Fibroblast of skin of right biceps (primary cell): Measurements from ENCODE around the gene SLC16A2.
"Not testable (repeated sequence)": the region's sequence is repeated elsewhere in the genome, so short reads cannot be mapped to it uniquely, and the experiment has no call there.

Experiments
- DNase-seq: peaks from one replicate; pipeline ENCODE4 v3.0.0-alpha.2; 2013

Gene SLC16A2

GRCh38 chrX:74448669-74449068, 27.4 kb downstream of the SLC16A2 start:
- no peak for DNase-seq

GRCh38 chrX:74449322-74449936, 28.1 kb downstream of the SLC16A2 start:
- no peak for DNase-seq

- peak; percentile 69 for DNase-seq
Measured at GRCh38 chrX:74449937-74450330, 28.6 kb downstream of the SLC16A2 start.

- peak; percentile 93 for DNase-seq
Measured at GRCh38 chrX:74450803-74451449, 29.6 kb downstream of the SLC16A2 start.

- no peak for DNase-seq
Measured at GRCh38 chrX:74451450-74452198, 30.3 kb downstream of the SLC16A2 start.

- no peak for DNase-seq
Measured at GRCh38 chrX:74452199-74452481, 30.8 kb downstream of the SLC16A2 start.

- DNase-seq, result no peak
Measured at GRCh38 chrX:74453178-74453577, 31.9 kb downstream of the SLC16A2 start.

- not testable (repeated sequence) for DNase-seq
Measured at GRCh38 chrX:74454233-74454632, 32.9 kb downstream of the SLC16A2 start.

GRCh38 chrX:74458736-74459135, 37.4 kb downstream of the SLC16A2 start:
- DNase-seq, result peak; percentile 78

- DNase-seq, result no peak
Measured at GRCh38 chrX:74461384-74461783, 40.1 kb downstream of the SLC16A2 start.

- DNase-seq, result no peak
Measured at GRCh38 chrX:74464722-74465121, 43.4 kb downstream of the SLC16A2 start.

GRCh38 chrX:74465424-74465823, 44.1 kb downstream of the SLC16A2 start:
- DNase-seq, result peak; percentile 18

GRCh38 chrX:74467656-74468055, 46.4 kb downstream of the SLC16A2 start:
- DNase-seq, result no peak

GRCh38 chrX:74473116-74473515, 51.8 kb downstream of the SLC16A2 start:
- DNase-seq, result not testable (repeated sequence)

GRCh38 chrX:74490247-74490646, 69.0 kb downstream of the SLC16A2 start:
- DNase-seq, result no peak

- no peak for DNase-seq
Measured at GRCh38 chrX:74492720-74493201, 71.5 kb downstream of the SLC16A2 start.

- DNase-seq, result no peak
Measured at GRCh38 chrX:74493806-74494205, 72.5 kb downstream of the SLC16A2 start.

GRCh38 chrX:74498924-74499323, 77.6 kb downstream of the SLC16A2 start:
- no peak for DNase-seq

- DNase-seq, result no peak
Measured at GRCh38 chrX:74500067-74500466, 78.8 kb downstream of the SLC16A2 start.

- DNase-seq, result no peak
Measured at GRCh38 chrX:74500555-74500954, 79.3 kb downstream of the SLC16A2 start.

- no peak for DNase-seq
Measured at GRCh38 chrX:74505437-74505836, 84.1 kb downstream of the SLC16A2 start.

GRCh38 chrX:74506317-74507115, 85.2 kb downstream of the SLC16A2 start:
- DNase-seq, result no peak

- no peak for DNase-seq
Measured at GRCh38 chrX:74507191-74507590, 85.9 kb downstream of the SLC16A2 start.
